ENCODE measurements around the gene HIP1R. TPM values are rescaled to one million over a fixed set of nuclear protein-coding genes. Genes with fewer than 3 reads are reported as not detected.
A peak's percentile ranks its signal among the peaks of the same experiment; 100 is the strongest.

The HIP1R gene
- total RNA-seq, 1 donor from 2014 or later = 61.1 TPM

DNA sequence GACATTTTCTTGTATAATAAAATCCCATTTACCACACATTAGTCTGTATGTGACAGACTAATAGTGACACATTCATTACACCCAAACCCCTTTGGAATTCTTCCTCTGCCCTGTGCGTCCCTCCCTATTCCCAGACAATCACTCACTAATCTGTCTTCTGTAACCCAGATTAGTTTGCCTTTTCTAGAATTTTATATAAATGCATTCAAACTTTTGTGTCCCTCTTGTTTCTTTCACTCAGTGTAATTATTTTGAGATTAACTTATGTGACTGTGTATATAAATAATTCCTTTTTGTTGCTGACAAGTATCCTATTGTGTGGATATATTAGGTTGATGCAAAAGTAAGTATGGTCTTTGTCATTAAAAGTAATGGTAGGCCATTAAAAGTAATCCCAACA, 27.6 kb upstream of the HIP1R start:
- H3K27me3 Mint-ChIP-seq = no peaks in the 10 kb centered on the region
- no peak for DNase-seq (ENCODE audit: low spot score, unreplicated experiment)
- peaks cover 3% of the 10 kb centered on the region for H3K4me1 Mint-ChIP-seq (ENCODE audit: low read depth)

DNA sequence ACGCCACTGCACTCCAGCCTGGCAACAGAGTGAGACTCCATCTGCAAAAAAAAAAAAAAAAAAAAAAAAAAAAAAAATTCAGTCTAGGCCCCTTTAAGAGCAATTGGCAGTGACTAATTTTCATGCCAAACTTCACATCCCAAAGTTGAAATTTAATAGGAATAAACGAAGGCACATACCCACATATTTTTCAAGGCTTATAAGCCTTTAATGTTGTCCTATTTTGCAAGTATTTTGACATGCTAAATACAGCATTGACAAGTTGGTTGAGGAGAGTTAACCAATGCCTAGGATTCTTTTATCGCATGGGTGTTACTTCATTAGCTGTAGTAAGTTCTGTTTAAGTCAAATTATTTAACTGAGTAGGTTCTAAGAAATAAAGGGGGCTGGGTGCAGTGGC, 23.5 kb upstream of the HIP1R start:
- TF ChIP-seq, protein P1, sequence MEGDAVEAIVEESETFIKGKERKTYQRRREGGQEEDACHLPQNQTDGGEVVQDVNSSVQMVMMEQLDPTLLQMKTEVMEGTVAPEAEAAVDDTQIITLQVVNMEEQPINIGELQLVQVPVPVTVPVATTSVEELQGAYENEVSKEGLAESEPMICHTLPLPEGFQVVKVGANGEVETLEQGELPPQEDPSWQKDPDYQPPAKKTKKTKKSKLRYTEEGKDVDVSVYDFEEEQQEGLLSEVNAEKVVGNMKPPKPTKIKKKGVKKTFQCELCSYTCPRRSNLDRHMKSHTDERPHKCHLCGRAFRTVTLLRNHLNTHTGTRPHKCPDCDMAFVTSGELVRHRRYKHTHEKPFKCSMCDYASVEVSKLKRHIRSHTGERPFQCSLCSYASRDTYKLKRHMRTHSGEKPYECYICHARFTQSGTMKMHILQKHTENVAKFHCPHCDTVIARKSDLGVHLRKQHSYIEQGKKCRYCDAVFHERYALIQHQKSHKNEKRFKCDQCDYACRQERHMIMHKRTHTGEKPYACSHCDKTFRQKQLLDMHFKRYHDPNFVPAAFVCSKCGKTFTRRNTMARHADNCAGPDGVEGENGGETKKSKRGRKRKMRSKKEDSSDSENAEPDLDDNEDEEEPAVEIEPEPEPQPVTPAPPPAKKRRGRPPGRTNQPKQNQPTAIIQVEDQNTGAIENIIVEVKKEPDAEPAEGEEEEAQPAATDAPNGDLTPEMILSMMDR (IDR thresholded peaks at IDR 0.05; ENCODE audit: unreplicated experiment) = no peak
- no peaks in the 10 kb centered on the region for H3K9me3 Mint-ChIP-seq (ENCODE audit: low read depth)
- H3K4me3 Mint-ChIP-seq (ENCODE audit: low read depth) = no peak overlapping the region

More for the DNA sequence above, 27.6 kb upstream of the HIP1R start:
- Mint-ChIP-seq H3K36me3 (ENCODE audit: insufficient read depth) (no peaks in the 10 kb centered on the region), H3K4me3 (ENCODE audit: low read depth) (no peak overlapping the region), H3K9me3 (ENCODE audit: low read depth) (no peaks in the 10 kb centered on the region), H3K27ac (no peak overlapping the region)
- TF ChIP-seq, protein P1 (IDR thresholded peaks at IDR 0.05; ENCODE audit: unreplicated experiment) = no peak

DNA sequence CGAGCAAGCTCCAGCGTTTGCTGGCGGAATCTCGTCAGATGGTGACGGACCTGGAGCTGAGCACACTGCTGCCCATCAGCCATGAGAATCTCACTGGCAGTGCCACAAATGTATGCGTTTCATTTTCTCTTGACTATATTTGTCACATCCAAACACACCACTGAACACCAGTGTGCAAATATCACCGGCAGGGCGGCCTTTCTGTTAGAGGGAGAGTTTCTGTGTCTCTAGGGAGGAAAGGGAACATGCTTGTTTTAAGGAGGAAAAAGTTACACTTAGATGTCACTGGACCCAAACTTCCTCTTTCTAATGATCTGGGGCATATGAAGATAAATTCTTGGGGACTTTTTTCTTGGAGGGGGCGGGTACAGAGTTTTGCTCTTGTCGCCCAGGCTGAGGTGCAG, 21.9 kb upstream of the HIP1R start:
- Mint-ChIP-seq H3K4me3 (ENCODE audit: low read depth) (no peak overlapping the region), H3K27me3 (no peaks in the 10 kb centered on the region), H3K27ac (peak overlapping the region; percentile 27), H3K36me3 (ENCODE audit: insufficient read depth) (peaks cover 1% of the 10 kb centered on the region), H3K9me3 (ENCODE audit: low read depth) (no peaks in the 10 kb centered on the region), H3K4me1 (ENCODE audit: low read depth) (no peaks in the 10 kb centered on the region)
- TF ChIP-seq, protein P1 (IDR thresholded peaks at IDR 0.05; ENCODE audit: unreplicated experiment) = no peak
- no peak for DNase-seq (ENCODE audit: low spot score, unreplicated experiment)

More for the DNA sequence above, 23.5 kb upstream of the HIP1R start:
- peaks cover 1% of the 10 kb centered on the region for H3K36me3 Mint-ChIP-seq (ENCODE audit: insufficient read depth)
- H3K27ac Mint-ChIP-seq = no peak overlapping the region
- H3K27me3 Mint-ChIP-seq = no peaks in the 10 kb centered on the region
- no peak for DNase-seq (ENCODE audit: low spot score, unreplicated experiment)
- H3K4me1 Mint-ChIP-seq (ENCODE audit: low read depth) = no peaks in the 10 kb centered on the region

DNA sequence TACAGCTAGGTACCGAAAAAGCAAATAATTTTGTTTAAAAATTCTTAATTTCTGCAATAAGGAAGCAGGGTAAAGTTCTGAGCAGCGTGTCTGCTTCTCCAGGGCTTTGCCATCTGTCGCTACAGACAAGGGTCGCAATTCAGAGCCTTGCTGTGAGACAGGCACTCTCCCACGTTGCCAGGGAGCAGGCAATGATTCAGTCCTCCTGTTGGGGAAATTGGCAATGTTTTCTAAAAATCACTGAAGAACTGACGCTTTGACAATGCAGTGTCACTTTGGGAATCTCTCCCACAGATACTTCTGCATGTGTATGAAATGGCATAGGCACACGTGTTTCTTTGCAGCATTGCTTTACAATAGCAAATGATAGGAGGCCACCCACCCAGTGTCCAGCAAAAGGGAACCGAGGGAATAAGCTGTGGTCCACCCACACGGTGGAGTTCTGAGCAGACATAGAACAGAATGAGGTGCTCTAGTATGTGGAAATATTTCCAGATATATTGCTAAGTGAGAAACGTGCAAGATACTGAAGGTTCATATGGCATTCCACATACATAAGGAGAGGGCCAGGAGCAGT, 16.0 kb upstream of the HIP1R start:
- Mint-ChIP-seq H3K9me3 (ENCODE audit: low read depth) (no peaks in the 10 kb centered on the region), H3K27me3 (no peaks in the 10 kb centered on the region)

DNA sequence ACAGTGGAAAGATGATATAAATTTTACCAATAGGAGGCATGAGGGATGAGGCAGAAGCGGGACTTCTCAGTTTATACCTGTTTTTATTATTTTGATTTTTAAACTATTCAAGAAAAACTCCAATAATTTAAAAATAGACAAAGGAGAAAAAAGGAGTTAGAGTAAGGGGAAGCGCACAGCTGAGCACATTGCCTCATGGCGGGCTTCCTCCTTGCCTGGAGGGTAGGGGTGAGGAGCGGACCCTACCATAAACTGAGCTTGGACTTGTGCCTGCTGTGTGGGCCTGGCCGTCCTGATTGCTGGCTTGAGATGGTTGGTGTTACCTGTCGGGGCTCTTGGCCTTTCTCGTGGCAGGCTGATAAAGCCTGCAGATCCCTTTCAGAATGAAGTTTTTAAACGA, 15.1 kb upstream of the HIP1R start:
- H3K27me3 Mint-ChIP-seq = no peaks in the 10 kb centered on the region
- H3K36me3 Mint-ChIP-seq (ENCODE audit: insufficient read depth) = peaks cover 1% of the 10 kb centered on the region
- no peak overlapping the region for H3K4me3 Mint-ChIP-seq (ENCODE audit: low read depth)
- no peak for DNase-seq (ENCODE audit: low spot score, unreplicated experiment)
- H3K4me1 Mint-ChIP-seq (ENCODE audit: low read depth) = no peaks in the 10 kb centered on the region
- no peaks in the 10 kb centered on the region for H3K9me3 Mint-ChIP-seq (ENCODE audit: low read depth)
- no peak overlapping the region for H3K27ac Mint-ChIP-seq
- TF ChIP-seq, protein P1 (IDR thresholded peaks at IDR 0.05; ENCODE audit: unreplicated experiment) = no peak

More for the DNA sequence above, 16.0 kb upstream of the HIP1R start:
- no peak overlapping the region for H3K4me3 Mint-ChIP-seq (ENCODE audit: low read depth)
- H3K36me3 Mint-ChIP-seq (ENCODE audit: insufficient read depth) = peaks cover 1% of the 10 kb centered on the region
- TF ChIP-seq, protein P1 (IDR thresholded peaks at IDR 0.05; ENCODE audit: unreplicated experiment) = no peak
- DNase-seq (ENCODE audit: low spot score, unreplicated experiment) = no peak
- no peak overlapping the region for H3K27ac Mint-ChIP-seq
- no peaks in the 10 kb centered on the region for H3K4me1 Mint-ChIP-seq (ENCODE audit: low read depth)

Data from progenitor cell of endocrine pancreas (in vitro differentiated cells).